DLD1 (cell line): Measurements from ENCODE around the gene MSI2.

Experiments
- in situ Hi-C: cut with HindIII; loops from 2 replicates; pipeline ENCODE4 v1.10.0; 2017; ENCODE audit warnings: low sequenced_read_pairs

Gene MSI2

GRCh38 chr17:57388131-57388725 is 131.9 kb downstream of the MSI2 start:
- in situ Hi-C loops: no loop called here

GRCh38 chr17:57389473-57389872 is 133.2 kb downstream of the MSI2 start:
- in situ Hi-C loops: no loop called here

GRCh38 chr17:57391076-57391825 is 134.9 kb downstream of the MSI2 start:
- in situ Hi-C loops: no loop called here

GRCh38 chr17:57391857-57392471 is 135.6 kb downstream of the MSI2 start:
- in situ Hi-C loops: no loop called here

GRCh38 chr17:57393368-57393767 is 137.0 kb downstream of the MSI2 start:
- in situ Hi-C loops: no loop called here

GRCh38 chr17:57394375-57394774 is 138.1 kb downstream of the MSI2 start:
- in situ Hi-C loops: no loop called here

GRCh38 chr17:57395721-57396321 is 139.5 kb downstream of the MSI2 start:
- in situ Hi-C loops: no loop called here

- in situ Hi-C loops: no loop called here
These were observed 140.2 kb downstream of the MSI2 start for GRCh38 chr17:57396511-57396921.

- in situ Hi-C loops: no loop called here
These were observed 141.1 kb downstream of the MSI2 start for GRCh38 chr17:57397402-57397801.

GRCh38 chr17:57399690-57400089 is 143.4 kb downstream of the MSI2 start:
- in situ Hi-C loops: no loop called here

- in situ Hi-C loops: no loop called here
These were observed 144.3 kb downstream of the MSI2 start for GRCh38 chr17:57400648-57401047.

- in situ Hi-C loops: no loop called here
These were observed 145.5 kb downstream of the MSI2 start for GRCh38 chr17:57401556-57402488.

- in situ Hi-C loops: no loop called here
These were observed 146.4 kb downstream of the MSI2 start for GRCh38 chr17:57402681-57403180.

GRCh38 chr17:57403236-57403635 is 146.9 kb downstream of the MSI2 start:
- in situ Hi-C loops: no loop called here

GRCh38 chr17:57404073-57404472 is 147.8 kb downstream of the MSI2 start:
- in situ Hi-C loops: no loop called here

GRCh38 chr17:57404795-57405490 is 148.6 kb downstream of the MSI2 start:
- in situ Hi-C loops: no loop called here

- in situ Hi-C loops: no loop called here
These were observed 149.3 kb downstream of the MSI2 start for GRCh38 chr17:57405491-57406072.

- in situ Hi-C loops: no loop called here
These were observed 150.0 kb downstream of the MSI2 start for GRCh38 chr17:57406131-57406980.

GRCh38 chr17:57406981-57407286 is 150.6 kb downstream of the MSI2 start:
- in situ Hi-C loops: no loop called here
